ENCODE results near the gene HOXD9. TPM values are rescaled to one million over a fixed set of nuclear protein-coding genes. Genes with fewer than 3 reads are reported as not detected.

The HOXD9 gene
- total RNA-seq, 6 donors from 2014 or later: 0.40 to 1.2 TPM; not detected in 4

DNA sequence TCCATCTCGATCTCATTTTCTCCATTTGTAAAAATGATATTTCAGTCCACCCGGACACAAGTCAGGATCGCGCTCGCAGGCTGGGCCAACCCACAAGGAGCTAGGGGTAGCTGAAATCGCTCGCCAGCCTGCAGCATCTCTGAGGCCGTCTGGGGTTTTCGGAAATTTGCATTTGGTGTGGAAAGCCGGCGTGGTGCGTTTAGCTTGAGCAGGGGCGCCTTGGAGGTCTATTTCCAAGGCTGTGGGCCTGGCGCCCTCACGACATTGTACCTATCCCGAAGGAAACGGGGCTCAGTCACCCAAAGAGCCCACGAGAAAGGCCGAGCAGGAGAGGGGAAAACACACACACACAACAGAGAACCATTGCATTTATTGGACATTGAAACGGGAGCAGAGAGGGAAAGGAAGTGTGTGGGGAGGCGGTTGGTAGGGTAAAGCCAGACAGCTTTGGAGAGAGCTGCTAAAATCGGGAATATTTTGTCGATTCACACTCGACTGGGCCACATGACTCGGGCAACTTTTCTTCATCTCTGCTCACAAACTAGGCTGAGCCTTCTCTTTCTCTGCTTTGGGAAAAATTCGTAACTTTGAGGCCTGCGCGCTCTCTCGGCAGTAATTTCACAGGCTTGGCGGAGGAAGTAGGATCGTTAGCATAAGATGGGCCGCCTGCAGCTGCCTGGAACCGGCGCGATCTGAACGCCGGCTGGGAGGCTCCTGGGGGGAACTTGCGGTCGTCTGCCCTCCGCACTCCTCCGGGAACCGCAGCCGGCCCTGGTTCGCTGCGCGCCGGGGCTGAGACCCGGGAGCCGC lies 5.9 kb downstream of the HOXD9 start:
- 14 to 17% methylated on average over 27 to 42 of the region's 49 CpGs for WGBS, 2 donors
- no peak for TF ChIP-seq POLR2A (IDR thresholded peaks at IDR 0.05)
- TF ChIP-seq CTCF (IDR thresholded peaks at IDR 0.05): no peak
- TF ChIP-seq POLR2AphosphoS5 (IDR thresholded peaks at IDR 0.05): no peak
- TF ChIP-seq EP300 (IDR thresholded peaks at IDR 0.05): no peak
- H3K27ac ChIP-seq: no peak overlapping the region

GRCh38 chr2:176128982-176129796 lies 6.7 kb downstream of the HOXD9 start, which contains the start of gene HOXD8:
TSS of gene HOXD8 (plus strand) at chr2:176129705. CDS start at chr2:176130367, 662 bp downstream.
- Histone ChIP-seq H3K4me3 (peak within 1 kb of the TSS in 3 of 4 donors; percentile 22 to 42 (median 42)), H3K4me1 (peaks cover 20 to 33% (median 21%) of the 10 kb centered on the region in 4 donors), H3K36me3 (no peaks in the 10 kb centered on the region), H3K27me3 (peaks cover 0 to 81% (median 46%) of the 10 kb centered on the region in 4 donors), H3K27ac (no peak within 1 kb of the TSS), H3K9me3 (no peaks in the 10 kb centered on the region)
- ATAC-seq (ENCODE audit: low FRiP score in 2 of 2): peak in 1 of 2 donors; percentile 80
- DNase-seq: peak in 1 of 2 donors; percentile 88
- TF ChIP-seq POLR2AphosphoS5 (IDR thresholded peaks at IDR 0.05): no peak
- no peak for TF ChIP-seq POLR2A (IDR thresholded peaks at IDR 0.05)
- no peak for TF ChIP-seq EP300 (IDR thresholded peaks at IDR 0.05)
- no peak for TF ChIP-seq CTCF (IDR thresholded peaks at IDR 0.05)
- WGBS, 2 donors: 4 to 8% methylated on average over 13 to 37 of the region's 64 CpGs

More for the DNA sequence above, 5.9 kb downstream of the HOXD9 start:
- DNase-seq (no peak), ATAC-seq (ENCODE audit: low FRiP score in 2 of 2) (no peak)
- peaks cover 20 to 33% (median 24%) of the 10 kb centered on the region in 4 donors for H3K4me1 ChIP-seq
- no peaks in the 10 kb centered on the region for H3K9me3 ChIP-seq
- no peaks in the 10 kb centered on the region for H3K36me3 ChIP-seq
- H3K27me3 ChIP-seq: peaks cover 0 to 85% (median 50%) of the 10 kb centered on the region in 4 donors
- no peak overlapping the region for H3K4me3 ChIP-seq

GRCh38 chr2:176129813-176130146 lies 7.3 kb downstream of the HOXD9 start:
- Histone ChIP-seq H3K4me3 (peak overlapping the region in 3 of 4 donors; percentile 22 to 42 (median 42)), H3K27ac (no peak overlapping the region), H3K9me3 (no peaks in the 10 kb centered on the region), H3K4me1 (peaks cover 20 to 33% (median 21%) of the 10 kb centered on the region in 4 donors), H3K36me3 (no peaks in the 10 kb centered on the region), H3K27me3 (peaks cover 0 to 81% (median 42%) of the 10 kb centered on the region in 4 donors)
- no peak for DNase-seq
- ATAC-seq (ENCODE audit: low FRiP score in 2 of 2): peak in 1 of 2 donors; percentile 41
- 0% methylated on average over 12 of the region's 43 CpGs; no CpG with 5 or more reads in 1 of the 2 donors for WGBS, 2 donors
- no peak for TF ChIP-seq EP300 (IDR thresholded peaks at IDR 0.05)

DNA sequence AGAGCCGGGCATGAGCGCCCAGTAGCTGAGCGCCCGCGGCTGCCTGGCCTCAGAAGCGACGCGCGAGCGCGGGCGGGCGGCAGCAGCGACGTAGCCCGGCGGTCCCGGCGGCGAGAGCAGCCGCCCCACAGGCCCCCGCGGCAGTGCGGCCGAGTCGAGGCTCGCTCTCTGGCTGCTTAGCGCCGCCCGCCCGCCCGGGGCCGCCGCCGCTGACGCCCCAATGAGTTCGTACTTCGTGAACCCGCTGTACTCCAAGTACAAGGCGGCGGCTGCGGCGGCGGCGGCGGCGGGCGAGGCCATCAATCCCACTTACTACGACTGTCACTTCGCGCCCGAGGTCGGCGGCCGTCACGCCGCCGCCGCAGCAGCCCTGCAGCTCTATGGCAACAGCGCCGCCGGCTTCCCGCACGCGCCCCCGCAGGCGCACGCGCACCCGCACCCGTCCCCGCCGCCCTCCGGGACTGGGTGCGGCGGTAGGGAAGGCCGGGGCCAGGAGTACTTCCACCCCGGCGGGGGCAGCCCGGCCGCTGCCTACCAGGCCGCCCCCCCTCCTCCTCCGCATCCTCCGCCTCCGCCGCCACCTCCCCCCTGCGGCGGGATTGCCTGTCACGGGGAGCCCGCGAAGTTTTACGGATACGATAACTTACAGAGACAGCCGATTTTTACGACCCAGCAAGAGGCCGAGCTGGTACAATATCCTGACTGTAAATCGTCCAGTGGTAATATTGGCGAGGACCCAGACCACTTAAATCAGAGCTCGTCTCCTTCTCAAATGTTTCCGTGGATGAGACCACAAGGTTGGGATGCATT lies 7.8 kb downstream of the HOXD9 start:
- Histone ChIP-seq H3K36me3 (no peaks in the 10 kb centered on the region), H3K27me3 (peaks cover 0 to 78% (median 39%) of the 10 kb centered on the region in 4 donors), H3K4me3 (peak overlapping the region in 3 of 4 donors; percentile 22 to 42 (median 42)), H3K4me1 (peaks cover 20 to 33% (median 21%) of the 10 kb centered on the region in 4 donors), H3K27ac (no peak overlapping the region), H3K9me3 (no peaks in the 10 kb centered on the region)
- ATAC-seq (ENCODE audit: low FRiP score in 2 of 2): peak in 1 of 2 donors; percentile 73
- peak in 1 of 2 donors; percentile 90 for DNase-seq
- WGBS, 2 donors: 3 to 11% methylated on average over 9 to 25 of the region's 100 CpGs
- TF ChIP-seq POLR2AphosphoS5 (IDR thresholded peaks at IDR 0.05): no peak
- no peak for TF ChIP-seq CTCF (IDR thresholded peaks at IDR 0.05)
- no peak for TF ChIP-seq POLR2A (IDR thresholded peaks at IDR 0.05)
- no peak for TF ChIP-seq EP300 (IDR thresholded peaks at IDR 0.05)
